AG09319 (cell line): ENCODE results near the gene CPA3.

ENCODE experiments used
- DNase-seq: peaks from one replicate; pipeline ENCODE4 v3.0.0-alpha.2; 2010; ENCODE audit warnings: low read depth; ENCODE audit errors: extremely low read depth
- CTCF ChIP-seq: IDR thresholded peaks from 2 replicates; pipeline ENCODE4 v1.5.1; 2011; ENCODE audit warnings: low read depth, mild to moderate bottlenecking, inconsistent platforms, low read length, moderate library complexity

The CPA3 gene

GRCh38 chr3:148825476-148825875, 39.6 kb upstream of the CPA3 start:
- TF ChIP-seq CTCF = no peak
- no peak for DNase-seq

GRCh38 chr3:148827585-148827984, 37.5 kb upstream of the CPA3 start, which contains the start of gene CPB1:
TSS of gene CPB1 (plus strand) at chr3:148827811. CDS start at chr3:148827824, 13 bp downstream.
- TF ChIP-seq CTCF = no peak
- no peak for DNase-seq

- no peak for DNase-seq
- TF ChIP-seq CTCF = no peak
Measured at GRCh38 chr3:148828136-148828690, 36.9 kb upstream of the CPA3 start.

GRCh38 chr3:148829926-148830325, 35.2 kb upstream of the CPA3 start:
- no peak for DNase-seq
- no peak for TF ChIP-seq CTCF

- no peak for DNase-seq
- TF ChIP-seq CTCF = no peak
Measured at GRCh38 chr3:148833223-148833622, 31.9 kb upstream of the CPA3 start.

GRCh38 chr3:148839805-148840204, 25.3 kb upstream of the CPA3 start:
- no peak for TF ChIP-seq CTCF
- DNase-seq = no peak

- DNase-seq = no peak
Measured at GRCh38 chr3:148840451-148840850, 24.6 kb upstream of the CPA3 start.

More at GRCh38 chr3:148840451-148840850, 24.6 kb upstream of the CPA3 start:
- TF ChIP-seq CTCF = no peak
